Measurements from ENCODE around the gene EIF2B2. TPM values are rescaled to one million over a fixed set of nuclear protein-coding genes. Genes with fewer than 3 reads are reported as not detected.

The EIF2B2 gene
- total and polyA plus RNA-seq, 10 of the 15 experiments (the other 5 are each of a cell fraction or from before 2014, with no cell fraction given) = 17.4 to 168 (median 65.5) TPM

DNA sequence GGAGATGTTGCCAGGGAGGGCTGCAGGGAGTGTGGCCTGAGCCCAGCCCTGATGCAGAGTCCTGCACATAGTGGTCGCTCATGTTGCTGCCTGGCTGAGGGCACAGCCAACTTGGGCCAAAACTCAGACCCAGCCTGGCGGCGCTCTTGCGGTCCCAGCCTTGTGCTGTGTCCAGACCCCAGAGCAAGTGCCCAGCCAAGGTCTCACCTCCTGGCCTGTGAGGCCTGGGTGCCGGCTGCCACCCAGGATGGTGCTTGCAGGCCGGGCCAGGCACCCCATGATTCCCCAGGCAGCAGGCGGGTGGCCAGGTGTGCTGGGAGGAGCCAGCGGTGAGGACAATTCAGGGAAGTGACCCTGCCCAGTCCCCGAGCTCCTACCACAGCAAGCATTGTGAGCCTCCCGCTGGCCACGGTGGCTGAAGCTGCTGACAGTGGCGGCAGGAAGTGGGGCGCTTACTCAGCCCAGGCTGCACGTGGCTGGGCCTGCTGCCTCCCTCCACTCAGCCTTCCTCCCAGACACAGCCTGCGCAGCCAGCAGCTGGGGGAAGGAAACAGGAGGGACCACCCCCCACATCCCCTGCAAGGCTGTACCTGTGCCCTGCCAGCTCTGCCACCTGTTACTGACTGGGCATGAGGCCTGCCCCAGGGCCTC lies 29.6 kb upstream of the EIF2B2 start:
- BruUV-seq (replicated peaks) = no TSS peak
- no peak overlapping the region for H3K9ac ChIP-seq (ENCODE audit: control insufficient read depth, insufficient read depth, low read length)
- POLR2A ChIA-PET = no interaction called here
- ATAC-seq (peak; percentile 52), DNase-seq (ENCODE audit: low read depth, low spot score) (no peak), FAIRE-seq (no peak)
- in situ Hi-C loops (cut with MboI) = no loop called here
- no peaks in the 10 kb centered on the region for H3K79me2 ChIP-seq (ENCODE audit: control insufficient read depth, insufficient read depth, low read length)
- 0 out of 2 replicates have a peak overlapping the region, but pooled peaks have one; percentile 34 for H2AFZ ChIP-seq (ENCODE audit: control insufficient read depth, low read depth, low read length)
- TF ChIP-seq ZBTB40 (IDR thresholded peaks at IDR 0.05; ENCODE audit: borderline replicate concordance) = no peak
- no peak for TF ChIP-seq YBX1 (IDR thresholded peaks at IDR 0.05)
- TF ChIP-seq CEBPZ (IDR thresholded peaks at IDR 0.05; ENCODE audit: low read depth, low read length) = no peak
- TF ChIP-seq IKZF2 (IDR thresholded peaks at IDR 0.05) = no peak
- TF ChIP-seq BHLHE40 (IDR thresholded peaks at IDR 0.05; ENCODE audit: borderline replicate concordance in 1 of 2, low read depth in 2 of 2, low read length in 1 of 2) = peak in 1 of 2 experiments; percentile 63; a peak in 2 of 4 replicates
- H3K9me3 ChIP-seq (replicated peaks; ENCODE audit: control insufficient read depth, insufficient read depth, low read length) = no peaks in the 10 kb centered on the region
- no peak overlapping the region for H3K4me3 ChIP-seq
- CTCF ChIA-PET = no interaction called here
- intact Hi-C loops (cut with micrococcal nuclease; ENCODE audit: unreplicated experiment) = no loop called here
- H4K20me1 ChIP-seq (ENCODE audit: control insufficient read depth, insufficient read depth) = no peaks in the 10 kb centered on the region
- H3K27me3 ChIP-seq (replicated peaks in 1 of 2; ENCODE audit: control insufficient read depth in 2 of 2, insufficient read depth in 2 of 2, low read length in 1 of 2) = no peaks in the 10 kb centered on the region; a peak in 1 of 4 replicates
- H3K4me1 ChIP-seq (ENCODE audit: control insufficient read depth, insufficient read depth, low read length) = no peaks in the 10 kb centered on the region
- RAD21 ChIA-PET (ENCODE audit: unreplicated experiment) = no interaction called here
- 60% methylated on average over 15 of the region's 15 CpGs for WGBS (ENCODE audit: insufficient coverage, insufficient replicate concordance, low lambda C conversion rate, missing lambda C conversion rate)
- no peak overlapping the region for H3K27ac ChIP-seq (ENCODE audit: control insufficient read depth, insufficient read depth)
- SMC1A ChIA-PET (ENCODE audit: uncharacterized antibody, unreplicated experiment) = no interaction called here
- H3K4me2 ChIP-seq (ENCODE audit: control insufficient read depth, insufficient read depth) = no peak overlapping the region
- H3K36me3 ChIP-seq (ENCODE audit: control insufficient read depth in 2 of 2, insufficient read depth in 2 of 2, low read length in 1 of 2) = no peaks in the 10 kb centered on the region

Data from GM12878 (cell line).